22Rv1 (cell line): ENCODE results near the gene PANX2.

Experiments
- ZFX ChIP-seq: fragments of 450-650 bp; IDR thresholded peaks from 2 replicates; pipeline ENCODE4 v1.6.1; 2017; ENCODE audit warnings: antibody characterized with exemption, borderline replicate concordance
- TF ChIP-seq, protein P1 (sequence below): fragments of 450-650 bp; IDR thresholded peaks from 2 replicates; pipeline ENCODE4 v1.5.1; 2017; ENCODE audit warnings: mild to moderate bottlenecking

DNA sequence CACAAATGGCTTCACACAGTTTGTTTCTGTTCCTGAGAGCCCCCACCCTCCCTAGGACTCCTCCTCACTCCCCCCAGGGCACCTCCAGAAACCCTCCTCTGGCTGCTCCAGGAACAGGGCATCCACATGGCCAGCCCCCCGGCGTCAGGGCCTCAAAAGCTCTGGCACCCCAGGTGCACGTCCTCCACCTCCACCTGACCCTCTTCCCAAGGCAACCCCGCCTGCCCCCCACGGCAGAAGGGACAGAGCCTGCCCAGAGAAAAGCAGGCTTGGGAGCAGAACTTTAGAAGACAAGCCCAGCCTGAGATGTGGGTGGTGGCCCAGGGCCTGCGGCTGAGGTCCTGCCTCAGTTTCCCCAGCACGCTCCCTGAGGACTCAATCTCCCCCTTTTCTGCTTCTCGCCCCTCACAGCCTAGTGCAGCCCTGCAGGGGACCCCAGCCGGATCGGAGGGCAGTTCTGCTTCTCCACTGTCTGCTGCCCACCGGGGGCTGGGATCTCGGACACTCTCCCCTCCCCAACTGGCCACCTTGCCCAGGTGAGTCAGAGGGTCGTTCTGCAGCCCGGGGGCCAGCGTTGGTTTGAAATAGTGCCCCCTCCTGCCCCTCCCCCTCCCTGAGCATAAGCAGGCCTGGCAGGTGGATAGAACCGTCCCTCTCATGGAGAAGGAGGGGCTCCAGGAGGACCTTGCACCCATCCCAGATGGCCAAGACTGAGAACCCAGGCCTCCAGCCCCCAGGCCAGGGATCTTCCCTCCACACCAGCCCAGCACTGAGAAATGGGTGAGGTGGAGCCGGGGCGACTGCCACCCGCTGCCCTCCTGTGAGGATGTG lies 12.8 kb downstream of the PANX2 start:
- TF ChIP-seq, protein P1, sequence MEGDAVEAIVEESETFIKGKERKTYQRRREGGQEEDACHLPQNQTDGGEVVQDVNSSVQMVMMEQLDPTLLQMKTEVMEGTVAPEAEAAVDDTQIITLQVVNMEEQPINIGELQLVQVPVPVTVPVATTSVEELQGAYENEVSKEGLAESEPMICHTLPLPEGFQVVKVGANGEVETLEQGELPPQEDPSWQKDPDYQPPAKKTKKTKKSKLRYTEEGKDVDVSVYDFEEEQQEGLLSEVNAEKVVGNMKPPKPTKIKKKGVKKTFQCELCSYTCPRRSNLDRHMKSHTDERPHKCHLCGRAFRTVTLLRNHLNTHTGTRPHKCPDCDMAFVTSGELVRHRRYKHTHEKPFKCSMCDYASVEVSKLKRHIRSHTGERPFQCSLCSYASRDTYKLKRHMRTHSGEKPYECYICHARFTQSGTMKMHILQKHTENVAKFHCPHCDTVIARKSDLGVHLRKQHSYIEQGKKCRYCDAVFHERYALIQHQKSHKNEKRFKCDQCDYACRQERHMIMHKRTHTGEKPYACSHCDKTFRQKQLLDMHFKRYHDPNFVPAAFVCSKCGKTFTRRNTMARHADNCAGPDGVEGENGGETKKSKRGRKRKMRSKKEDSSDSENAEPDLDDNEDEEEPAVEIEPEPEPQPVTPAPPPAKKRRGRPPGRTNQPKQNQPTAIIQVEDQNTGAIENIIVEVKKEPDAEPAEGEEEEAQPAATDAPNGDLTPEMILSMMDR: no peak
- no peak for TF ChIP-seq ZFX
